ENCODE measurements around the gene ATP5F1C.
"Not testable (repeated sequence)": the region's sequence is repeated elsewhere in the genome, so short reads cannot be mapped to it uniquely, and the experiment has no call there.

ATP5F1C gene

DNA sequence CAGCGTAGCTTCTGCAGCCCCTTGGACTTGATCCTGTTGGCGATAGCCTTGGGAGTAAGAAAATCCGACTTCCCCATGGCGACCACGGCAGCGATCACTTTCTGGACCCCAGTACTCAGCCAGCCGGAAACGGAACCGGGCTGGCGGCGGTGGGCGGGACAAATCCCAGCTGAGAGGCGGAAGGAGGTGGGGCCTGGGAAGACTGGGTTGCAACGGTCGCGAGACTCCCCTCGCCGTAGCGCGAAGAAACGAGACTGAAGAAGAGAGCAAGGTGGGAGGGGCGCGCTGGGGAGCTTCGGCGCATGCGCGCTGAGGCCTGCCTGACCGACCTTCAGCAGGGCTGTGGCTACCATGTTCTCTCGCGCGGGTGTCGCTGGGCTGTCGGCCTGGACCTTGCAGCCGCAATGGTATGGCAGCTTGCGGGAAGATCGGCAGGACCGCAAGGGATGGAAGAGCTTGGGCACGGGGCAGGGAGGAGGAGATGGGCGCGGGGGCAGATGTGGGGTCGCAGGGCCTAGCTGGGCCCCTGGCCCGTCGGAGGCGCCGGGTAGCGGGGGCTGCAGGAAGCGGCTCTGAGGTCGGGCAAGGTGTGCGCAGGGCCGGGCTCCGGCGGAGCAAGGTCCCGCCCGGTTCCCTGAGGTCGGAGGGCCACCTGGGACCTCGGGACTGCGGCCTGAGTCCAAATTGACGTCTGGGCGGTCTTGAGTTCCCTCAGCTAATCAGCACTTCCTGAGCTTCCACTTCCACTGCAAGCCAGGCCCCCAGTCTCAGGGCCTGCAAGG, at the start of gene ATP5F1C, which contains the start of gene KIN:
ATP5F1C (plus strand) TSS at position 321 of the 782 bp plus-strand sequence; CDS start at position 352, 31 bp downstream.
KIN (minus strand) TSS at position 137 of the 782 bp plus-strand sequence; CDS start at position 77, 60 bp downstream.
- peak; percentile 99 for DNase-seq (ENCODE audit: low read depth, low spot score)

DNA sequence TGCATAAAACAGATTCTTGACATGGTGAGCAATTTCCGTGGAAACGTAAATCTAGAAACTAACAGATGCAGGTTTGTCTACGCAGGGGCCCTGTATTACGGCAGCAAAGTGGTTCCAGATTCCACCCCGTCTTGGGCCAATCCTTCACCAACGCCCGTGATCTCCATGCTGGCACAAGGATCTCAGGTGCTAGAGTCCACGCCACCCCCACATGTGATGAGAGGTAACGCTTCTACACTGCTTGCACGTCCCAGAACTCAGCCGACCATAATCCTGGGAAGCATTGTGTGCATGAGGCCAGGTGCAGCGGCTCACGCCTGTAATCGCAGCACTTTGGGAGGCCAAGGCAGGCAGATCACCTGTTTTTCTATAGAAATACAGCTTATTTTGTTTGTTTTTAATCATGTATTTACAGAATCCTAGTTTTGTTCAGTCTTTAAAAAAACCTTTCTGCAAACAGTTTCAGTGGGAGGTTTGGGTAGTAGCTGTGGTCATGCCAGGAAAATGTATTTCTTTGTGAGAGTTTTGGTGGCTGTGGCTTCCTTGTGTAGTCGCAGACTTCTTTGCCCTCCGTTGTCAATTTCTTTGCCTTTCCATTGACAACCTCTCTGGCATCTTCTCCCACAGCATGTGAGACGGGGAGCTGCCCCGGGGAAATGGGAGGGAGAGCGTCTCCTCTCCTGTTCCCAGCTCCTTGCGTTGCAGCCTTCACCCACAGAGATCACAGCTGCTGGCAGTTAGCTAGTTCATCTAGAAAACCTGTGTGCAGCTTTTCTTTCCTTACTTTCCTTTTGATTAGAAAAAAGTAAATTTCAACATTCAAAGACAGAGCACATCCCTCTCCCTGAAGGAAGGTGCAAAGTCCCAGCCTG, 49.2 kb upstream of the ATP5F1C start:
- DNase-seq (ENCODE audit: low read depth, low spot score) = no peak

DNA sequence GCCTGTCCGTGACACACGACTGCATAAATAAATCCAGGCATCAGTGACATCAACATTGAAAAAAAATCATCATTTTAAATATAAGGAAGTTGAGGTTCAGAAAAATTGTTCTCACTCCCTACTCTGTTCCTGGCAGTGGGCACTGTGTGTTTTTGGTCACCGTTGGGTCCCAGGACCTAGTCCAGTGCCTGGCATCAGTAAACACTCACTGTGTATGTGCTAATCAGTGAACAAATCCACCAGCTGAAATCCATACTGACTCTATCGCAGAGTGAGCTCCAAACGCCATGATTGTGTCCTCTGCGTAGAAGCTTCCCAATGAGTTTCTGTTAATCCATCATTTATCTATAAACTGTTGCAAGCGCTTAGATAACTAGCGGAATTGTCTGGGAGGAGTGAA, 43.7 kb upstream of the ATP5F1C start:
- no peak for DNase-seq (ENCODE audit: low read depth, low spot score)

DNA sequence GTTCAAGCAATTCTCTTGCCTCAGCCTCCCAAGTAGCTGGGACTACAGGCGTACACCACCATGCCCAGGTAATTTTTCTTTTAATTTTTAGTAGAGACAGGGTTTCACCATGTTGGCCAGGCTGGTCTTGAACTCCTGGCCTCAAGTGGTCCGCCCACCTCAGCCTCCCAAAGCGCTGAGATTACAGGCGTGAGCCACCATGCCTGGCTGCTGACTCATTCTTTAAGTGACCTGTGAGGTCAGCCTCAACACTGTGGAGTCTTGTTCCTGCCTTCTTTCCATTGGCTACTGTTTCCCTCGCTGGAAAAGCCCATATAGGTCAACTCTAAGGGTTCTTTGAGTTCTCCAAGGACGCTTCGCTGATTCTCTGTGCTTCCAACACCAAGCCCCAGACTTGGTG, 39.3 kb upstream of the ATP5F1C start:
- not testable (repeated sequence) for DNase-seq (ENCODE audit: low read depth, low spot score)

DNA sequence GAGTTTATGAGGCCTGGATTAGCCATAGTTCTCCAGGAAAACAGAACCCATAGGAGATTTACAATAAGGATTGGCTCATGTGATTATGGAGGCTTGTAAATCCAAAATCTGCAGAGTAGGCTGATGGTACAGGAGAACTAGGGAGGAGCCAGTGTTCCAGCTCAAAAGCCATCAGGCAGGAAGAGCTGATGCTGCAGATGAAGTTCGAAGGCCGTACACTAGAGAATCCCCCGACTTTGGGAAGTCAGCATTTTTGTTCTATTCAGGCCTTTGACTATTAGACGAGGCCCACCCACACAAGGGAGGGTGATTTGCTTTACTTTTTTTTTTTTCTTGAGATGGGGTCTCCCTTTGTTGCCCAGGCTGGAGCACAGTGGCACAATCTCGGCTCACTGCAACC, 37.8 kb upstream of the ATP5F1C start:
- no peak for DNase-seq (ENCODE audit: low read depth, low spot score)

DNA sequence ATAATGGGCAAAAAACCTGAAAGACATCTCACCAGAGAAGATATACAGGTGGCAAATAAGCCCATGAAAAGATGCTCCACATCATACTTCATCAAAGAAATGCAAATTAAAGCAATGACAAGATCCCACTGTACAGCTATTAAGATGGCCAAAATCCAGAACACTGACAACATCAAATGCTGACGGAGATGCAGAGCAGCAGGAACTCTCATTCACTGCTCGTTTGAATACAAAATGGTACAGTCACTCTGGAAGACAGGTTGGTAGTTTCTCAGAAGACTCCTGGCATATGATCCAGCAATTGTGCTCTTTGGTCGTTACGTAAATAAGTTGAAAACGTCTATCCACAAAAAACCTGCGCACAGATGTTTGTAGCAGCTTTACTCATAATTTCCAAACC, 35.7 kb upstream of the ATP5F1C start:
- DNase-seq (ENCODE audit: low read depth, low spot score) = no peak

DNA sequence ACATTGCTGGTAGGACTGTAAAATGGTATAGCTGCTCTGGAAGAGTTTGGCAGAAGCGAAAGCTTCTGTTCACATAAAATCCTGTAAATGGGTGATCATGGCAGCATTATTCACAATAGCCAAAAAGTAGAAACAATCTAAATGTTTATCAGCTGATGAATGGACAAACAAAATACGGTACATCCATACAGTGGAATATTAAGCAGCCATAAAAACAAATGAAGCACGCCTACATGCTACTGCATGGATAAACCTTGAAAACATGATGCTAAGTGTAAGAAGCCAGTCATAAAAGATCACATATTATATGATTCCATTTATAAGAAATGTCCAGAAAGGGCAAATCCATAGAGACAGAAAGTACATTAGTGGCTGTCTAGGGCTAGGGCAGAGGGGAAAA, 32.9 kb upstream of the ATP5F1C start:
- no peak for DNase-seq (ENCODE audit: low read depth, low spot score)

DNA sequence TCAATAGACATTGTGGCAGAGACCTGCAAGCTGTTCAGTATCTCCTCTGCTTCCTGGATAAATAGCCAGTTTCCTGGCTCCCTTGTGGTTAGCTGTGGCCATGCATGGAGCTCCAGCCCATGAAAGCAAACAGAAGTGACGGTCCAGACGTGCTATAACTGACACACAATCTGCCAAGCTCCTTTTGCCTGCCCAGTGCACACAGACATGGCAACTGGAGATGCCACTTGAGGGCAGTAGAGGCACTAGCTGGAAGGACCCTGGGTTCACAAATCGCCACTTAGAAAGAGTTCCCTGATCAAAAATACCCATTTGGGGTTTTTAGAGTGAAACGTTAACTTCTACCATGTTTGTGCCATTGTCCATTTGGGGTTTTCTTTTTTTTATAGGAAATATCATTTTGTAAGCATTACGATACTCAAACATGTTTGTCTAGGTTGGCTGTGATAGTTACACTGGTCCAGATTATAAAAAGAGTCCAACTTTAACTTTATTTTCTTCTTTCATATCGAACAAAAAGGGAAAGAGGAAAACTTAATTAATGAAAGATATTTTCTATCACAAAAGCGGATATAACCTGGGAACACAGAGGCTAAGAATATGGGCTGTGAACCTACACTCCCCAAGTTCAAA, 31.5 kb upstream of the ATP5F1C start:
- peak; percentile 21 for DNase-seq (ENCODE audit: low read depth, low spot score)

DNA sequence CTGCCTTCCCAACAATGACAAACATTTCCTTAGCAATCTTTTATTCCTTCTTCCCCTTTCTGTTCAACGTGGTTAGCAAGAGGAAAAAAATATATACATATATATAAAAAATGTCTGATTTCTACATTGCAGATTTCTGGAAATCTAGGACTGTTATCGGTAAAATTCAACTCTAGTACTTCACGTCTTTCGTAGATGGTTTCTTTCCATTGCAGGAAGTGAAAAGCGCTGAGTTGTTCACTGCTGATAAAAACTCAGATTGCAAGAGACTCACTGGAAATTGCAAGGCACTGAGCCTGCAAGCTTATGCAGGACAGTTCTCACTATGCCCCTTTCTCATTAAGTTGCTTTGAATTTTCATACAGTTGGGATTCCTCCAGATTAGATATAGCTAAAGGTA, 24.0 kb upstream of the ATP5F1C start:
- no peak for DNase-seq (ENCODE audit: low read depth, low spot score)

DNA sequence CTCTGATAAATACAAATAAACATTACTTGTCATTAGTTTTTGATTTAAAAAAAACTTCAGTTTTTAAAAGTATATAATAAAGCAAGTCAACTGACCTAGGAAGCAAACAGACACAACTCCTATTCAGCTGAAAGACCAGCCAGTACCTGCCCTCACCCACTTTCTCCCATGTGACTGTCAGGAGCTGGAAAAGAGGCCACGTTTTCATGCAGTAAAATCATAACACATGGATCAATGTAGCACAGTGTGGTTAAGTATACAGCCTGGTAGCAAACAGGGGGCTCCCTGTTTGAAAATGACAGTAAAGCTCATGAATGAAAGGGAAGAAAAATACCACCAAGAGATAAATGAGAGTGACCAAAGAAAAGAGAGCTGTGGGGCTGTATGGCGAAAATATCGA, 21.7 kb upstream of the ATP5F1C start:
- no peak for DNase-seq (ENCODE audit: low read depth, low spot score)

DNA sequence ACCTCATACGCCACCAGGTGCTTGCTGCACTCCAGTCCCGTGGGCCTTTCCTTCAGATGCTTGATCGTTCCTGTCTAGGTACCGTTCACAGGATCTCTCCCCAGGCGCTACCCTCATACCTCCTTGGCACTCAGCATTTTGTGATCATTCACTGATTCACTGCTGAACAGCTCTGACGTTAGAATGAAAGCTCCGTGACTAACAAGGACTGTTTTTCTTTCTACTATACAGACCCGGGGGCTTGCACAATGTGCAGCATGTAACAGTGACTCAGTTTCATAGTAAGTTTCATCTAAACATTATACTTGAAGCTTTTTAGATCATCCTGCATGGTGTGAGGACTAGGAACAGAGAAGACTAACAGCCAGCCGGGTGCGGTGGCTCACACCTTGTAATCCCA, 20.8 kb upstream of the ATP5F1C start:
- peak; percentile 44 for DNase-seq (ENCODE audit: low read depth, low spot score)

DNA sequence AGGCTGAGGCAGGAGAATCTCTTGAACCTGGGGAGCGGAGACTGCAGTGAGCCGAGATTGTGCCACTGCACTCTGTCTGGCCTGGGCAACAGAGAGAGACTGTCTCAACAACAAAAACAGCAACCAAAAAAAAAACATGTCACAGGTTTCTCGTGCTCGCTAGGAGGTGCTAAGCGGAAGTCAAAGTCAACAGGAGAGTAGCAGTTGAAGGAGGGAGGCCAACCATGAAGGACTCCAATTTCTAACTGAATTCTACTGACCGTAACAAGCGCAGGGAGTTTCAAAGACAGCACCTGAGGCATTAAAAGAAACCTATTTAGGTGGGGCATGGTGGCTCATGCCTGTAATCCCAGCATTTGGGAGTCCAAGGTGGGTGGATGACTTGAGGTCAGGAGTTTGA, 19.6 kb upstream of the ATP5F1C start:
- no peak for DNase-seq (ENCODE audit: low read depth, low spot score)

DNA sequence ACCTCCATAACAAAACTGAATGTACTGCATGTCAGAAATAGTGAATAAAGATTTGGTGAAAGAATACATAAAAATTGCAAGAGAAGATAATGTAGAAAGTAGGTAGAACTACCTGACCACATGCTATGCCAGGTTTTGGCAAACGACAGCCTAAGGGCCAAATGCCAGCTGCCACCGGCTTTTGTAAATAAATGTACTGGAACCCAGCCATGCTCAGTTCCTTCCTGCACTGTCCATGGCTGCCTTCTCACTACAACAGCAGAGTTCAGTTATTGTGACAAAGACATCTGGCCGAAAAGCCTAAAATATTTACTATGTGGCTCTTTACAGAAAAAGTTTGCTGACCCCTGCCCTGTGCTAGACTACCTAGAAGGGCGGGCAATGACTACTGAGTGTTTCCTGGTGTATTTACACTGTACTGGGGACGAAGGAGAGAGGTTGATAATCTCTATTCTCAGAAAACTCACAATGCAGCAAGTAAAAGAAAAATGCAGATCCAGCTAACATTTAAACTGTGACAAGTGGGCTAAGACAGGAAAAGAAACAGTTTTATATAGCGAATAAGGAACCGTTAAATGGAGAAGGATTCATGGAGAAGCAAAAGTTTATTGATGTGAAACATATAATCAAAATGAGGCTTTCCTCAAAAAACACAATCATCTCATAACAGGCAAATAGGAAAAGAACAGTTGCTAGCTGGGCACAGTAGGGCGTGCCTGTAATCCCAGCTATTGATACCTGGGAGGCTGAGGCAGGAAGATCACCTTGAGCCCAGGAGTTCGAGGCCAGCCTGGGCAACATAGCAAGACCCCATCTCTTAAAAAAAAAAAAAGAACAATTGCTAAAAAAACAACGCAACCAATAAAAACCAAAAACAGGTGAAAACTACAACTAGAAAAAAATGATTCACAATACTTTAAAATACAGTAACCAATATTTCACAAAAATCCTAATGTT, 13.9 kb upstream of the ATP5F1C start:
- no peak for DNase-seq (ENCODE audit: low read depth, low spot score)

DNA sequence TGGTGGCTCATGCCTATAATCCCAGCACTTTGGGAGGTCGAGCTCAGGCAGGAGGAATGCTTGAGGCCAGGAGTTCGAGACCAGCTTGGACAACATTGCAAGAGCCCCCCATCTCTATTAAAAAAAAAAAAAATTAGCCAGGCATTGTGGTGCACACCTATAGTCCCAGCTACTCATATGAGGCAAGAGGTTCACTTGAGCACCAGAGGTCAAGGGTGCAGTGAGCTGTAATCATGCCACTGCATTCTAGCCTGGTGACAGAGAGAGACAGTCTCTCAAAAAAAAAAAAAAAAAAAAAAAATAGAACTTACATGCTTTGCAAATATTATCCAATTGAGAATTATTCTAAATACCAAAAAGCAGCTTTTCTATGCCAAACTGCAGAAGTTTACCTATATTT, 11.2 kb upstream of the ATP5F1C start:
- DNase-seq (ENCODE audit: low read depth, low spot score) = no peak

DNA sequence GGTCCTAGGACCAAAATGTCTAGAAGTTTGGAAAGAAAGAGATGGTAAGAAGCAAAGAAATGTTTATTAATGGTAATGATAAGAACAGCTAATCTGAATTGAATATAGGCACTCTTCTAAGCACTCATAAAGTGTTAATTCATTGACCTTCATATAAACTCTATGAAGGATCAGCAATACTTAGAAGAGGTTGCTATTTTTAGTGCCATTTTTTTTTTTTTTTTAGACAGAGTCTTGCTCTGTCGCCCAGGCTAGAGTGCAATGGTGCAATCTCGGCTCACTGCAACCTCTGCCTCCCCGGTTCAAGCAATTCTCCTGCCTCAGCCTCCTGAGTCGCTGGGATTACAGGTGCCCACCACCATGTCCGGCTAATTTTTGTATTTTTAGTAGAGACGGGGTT, 5.8 kb upstream of the ATP5F1C start:
- not testable (repeated sequence) for DNase-seq (ENCODE audit: low read depth, low spot score)

DNA sequence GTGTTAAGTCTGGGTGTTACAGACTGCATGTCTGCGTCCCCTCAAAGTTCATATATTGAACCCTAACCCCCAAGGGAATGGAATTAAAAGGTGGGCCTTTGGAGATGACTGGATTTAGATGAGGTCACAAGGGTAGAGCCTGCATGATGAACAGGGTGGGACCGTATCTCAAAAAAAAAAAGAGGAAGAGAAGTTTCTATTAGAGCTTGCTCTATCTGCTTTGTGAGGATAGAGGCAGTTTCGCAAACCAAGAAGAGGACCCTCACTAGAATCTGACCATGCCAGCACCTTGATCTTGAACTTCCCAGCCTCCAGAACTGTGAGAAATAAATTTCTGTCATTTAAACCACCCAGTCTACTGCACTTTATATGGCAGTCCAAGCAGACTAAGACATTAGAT, 1.5 kb upstream of the ATP5F1C start:
- DNase-seq (ENCODE audit: low read depth, low spot score) = no peak

DNA sequence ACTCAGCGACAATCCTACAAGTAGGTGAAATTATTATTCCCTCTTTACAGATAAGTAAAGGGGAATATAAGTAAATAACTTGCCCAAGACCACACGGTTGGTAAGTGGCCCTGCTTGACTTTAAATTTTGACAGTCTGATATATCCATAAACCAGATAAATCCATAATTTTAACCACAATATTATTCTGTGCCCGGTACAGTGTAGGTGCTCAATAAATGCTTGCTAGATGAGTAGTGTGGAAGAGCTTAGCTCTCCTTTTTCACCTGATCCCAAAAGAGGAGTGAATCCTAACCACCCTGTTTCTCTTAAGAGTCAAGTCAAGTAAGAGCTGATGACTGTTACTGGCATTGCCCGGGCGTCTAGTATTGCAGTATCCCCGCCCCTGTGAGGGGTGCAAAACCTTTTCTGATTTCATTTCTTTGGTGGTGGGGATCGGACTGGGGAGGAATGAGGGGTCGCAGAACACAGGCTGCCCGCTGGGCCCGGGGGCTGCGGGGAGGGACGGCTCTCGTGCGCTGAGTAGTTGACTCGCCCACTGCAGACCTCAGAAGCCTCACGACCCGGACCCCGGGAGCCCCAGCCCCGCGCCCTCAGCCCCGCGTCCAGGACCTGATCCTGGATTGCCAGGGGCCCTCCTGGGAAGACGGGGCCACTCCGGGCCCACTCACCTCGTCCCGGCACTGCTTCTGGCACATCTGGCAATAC, 674 bp upstream of the ATP5F1C start:
- peak; percentile 27 for DNase-seq (ENCODE audit: low read depth, low spot score)

DNA sequence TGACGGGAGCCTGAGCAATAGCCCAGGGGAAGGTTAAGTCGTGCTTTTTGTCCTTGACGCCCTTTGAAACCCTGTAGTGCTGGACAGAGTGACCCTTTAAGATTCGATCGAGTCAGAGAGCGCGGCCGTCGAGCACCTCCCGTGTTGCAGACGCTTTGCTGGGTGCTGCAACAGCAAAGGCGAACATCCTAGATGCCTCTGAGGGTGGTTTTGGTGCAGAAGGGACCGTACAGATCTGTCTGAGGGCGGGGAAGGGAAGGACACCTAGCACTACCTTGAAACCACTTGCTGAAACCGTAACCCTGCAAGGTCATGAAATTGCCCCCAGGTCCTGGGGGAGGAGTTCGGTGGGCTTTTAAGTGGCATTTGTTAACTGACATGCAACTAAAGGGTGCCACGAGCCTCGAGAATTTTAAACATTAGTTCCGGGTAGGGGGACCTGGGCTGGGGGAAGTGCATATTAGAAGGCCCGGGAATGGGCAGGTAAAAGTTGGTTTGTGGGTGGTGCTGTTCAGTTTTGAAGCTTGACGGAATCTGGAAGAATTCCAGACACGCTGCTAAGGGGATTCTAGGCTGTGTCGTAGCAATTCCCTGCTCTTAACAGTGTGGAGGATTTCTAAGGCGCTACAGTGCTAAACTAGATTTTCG, 786 bp downstream of the ATP5F1C start:
- peak; percentile 63 for DNase-seq (ENCODE audit: low read depth, low spot score)

DNA sequence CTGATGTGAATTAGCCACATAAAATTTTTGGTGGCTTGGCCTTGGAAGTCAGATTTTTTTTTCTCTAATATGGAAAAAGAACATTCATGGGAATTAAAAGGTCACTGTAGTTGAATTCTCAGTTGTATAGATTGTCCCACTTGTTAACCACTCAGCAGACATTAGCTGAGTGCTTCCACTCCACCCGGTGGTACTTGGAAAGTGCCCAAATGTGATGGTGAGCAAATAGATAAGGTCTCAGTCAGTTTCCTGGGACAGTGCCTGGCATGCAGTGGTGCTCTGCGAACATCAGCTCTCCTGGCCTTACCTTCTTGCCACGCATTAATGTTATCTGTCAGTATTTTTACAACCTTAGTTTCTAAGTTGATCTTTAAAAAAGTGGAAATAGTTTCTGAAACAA, 1.4 kb downstream of the ATP5F1C start:
- DNase-seq (ENCODE audit: low read depth, low spot score) = peak; percentile 31

DNA sequence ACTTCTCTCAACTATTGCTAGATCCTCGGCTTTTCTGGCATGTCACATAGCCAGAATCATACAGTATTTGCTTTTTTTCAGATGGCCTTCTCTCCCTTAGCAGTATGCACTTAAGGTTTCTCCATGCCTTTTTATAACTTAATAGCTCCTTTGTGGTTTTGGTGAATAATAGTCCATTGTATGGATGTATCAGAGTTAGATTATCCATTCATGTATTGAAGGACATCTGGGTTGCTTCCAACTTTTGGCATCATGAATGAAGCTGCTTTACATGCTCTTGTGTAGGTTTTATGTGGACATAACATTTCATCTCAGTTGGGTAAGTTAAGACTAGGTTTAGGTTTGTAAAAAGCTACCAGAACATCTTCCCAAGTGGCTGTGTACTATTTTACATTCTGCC, 4.6 kb downstream of the ATP5F1C start:
- no peak for DNase-seq (ENCODE audit: low read depth, low spot score)

Measured in astrocyte of the hippocampus (primary cell).